Renal cortical epithelial cell (primary cell): ENCODE data around the gene KBTBD7. TPM values are rescaled to one million over a fixed set of nuclear protein-coding genes. Genes with fewer than 3 reads are reported as not detected.

Source experiments
- DNase-seq: peaks from one replicate; pipeline ENCODE4 v3.0.0-alpha.2; 2011; ENCODE audit warnings: low read depth
- total RNA-seq: library from RNA; depleted of rRNA; stranded (reverse); fragments of >200 nt; gene quantifications from 2 replicates; pipeline ENCODE4 v1.2.3, GENCODE V29; 2014

The KBTBD7 gene, protein sequence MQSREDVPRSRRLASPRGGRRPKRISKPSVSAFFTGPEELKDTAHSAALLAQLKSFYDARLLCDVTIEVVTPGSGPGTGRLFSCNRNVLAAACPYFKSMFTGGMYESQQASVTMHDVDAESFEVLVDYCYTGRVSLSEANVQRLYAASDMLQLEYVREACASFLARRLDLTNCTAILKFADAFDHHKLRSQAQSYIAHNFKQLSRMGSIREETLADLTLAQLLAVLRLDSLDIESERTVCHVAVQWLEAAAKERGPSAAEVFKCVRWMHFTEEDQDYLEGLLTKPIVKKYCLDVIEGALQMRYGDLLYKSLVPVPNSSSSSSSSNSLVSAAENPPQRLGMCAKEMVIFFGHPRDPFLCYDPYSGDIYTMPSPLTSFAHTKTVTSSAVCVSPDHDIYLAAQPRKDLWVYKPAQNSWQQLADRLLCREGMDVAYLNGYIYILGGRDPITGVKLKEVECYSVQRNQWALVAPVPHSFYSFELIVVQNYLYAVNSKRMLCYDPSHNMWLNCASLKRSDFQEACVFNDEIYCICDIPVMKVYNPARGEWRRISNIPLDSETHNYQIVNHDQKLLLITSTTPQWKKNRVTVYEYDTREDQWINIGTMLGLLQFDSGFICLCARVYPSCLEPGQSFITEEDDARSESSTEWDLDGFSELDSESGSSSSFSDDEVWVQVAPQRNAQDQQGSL
- total RNA-seq = 5.0 and 15.7 TPM in 2 replicates

DNA sequence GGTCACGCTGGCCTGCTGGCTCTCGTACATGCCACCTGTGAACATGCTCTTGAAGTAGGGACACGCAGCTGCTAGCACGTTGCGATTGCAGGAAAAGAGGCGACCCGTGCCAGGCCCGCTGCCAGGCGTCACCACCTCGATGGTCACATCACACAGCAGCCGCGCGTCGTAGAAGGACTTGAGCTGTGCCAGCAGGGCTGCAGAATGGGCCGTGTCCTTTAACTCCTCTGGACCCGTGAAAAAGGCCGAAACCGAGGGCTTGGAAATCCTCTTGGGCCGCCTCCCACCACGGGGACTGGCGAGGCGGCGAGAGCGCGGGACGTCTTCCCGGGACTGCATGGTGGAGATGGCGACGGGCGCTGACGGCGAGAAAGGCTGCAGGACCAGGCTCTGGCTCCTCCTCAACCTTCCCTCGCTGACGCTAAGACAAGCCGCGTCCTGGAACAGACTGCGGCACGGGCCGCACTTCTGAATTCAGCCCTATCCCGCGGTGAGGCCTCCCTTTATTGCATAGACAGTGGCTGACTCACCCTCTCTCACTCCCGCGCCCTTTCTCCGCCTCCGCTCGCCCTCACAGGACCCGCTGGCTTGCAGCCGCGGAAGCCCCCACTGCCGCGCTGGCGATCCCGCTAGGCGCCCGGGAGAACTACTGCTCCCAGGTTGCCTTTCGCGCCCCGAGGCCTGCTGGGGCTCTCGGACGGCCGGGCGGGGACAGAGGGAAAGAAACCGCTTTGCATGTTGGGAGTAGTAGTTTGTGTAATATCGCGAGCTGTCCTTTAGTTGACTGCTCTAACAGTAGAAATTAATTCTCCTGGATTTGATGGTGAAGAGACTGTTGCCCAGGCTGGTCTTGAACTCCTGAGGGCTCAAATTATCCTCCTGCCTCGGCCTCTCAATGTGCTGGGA lies at the start of gene KBTBD7:
Gene KBTBD7 (minus strand): TSS at position 651 of the 906 bp plus-strand sequence. CDS start 312 bp downstream, at position 339.
- DNase-seq = peak; percentile 89

DNA sequence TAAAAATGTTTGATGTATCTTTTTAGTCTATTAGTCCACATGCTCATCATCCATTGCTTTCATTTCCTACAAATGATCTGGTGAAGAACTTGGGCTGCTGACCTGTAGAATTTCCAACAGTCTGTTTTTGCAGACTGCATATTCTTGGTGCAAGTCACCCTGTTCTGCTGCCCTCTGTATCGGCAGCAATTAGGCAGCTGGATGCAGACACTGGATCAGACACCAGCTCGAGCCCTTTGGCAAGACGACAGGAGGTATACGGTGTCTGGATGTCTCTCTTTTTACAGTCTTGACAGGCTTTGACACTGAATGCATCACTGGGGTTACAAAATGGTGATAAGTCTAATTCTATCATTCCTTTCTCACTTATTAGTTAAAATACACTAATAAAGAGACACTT lies 47.3 kb upstream of the KBTBD7 start:
- no peak for DNase-seq

DNA sequence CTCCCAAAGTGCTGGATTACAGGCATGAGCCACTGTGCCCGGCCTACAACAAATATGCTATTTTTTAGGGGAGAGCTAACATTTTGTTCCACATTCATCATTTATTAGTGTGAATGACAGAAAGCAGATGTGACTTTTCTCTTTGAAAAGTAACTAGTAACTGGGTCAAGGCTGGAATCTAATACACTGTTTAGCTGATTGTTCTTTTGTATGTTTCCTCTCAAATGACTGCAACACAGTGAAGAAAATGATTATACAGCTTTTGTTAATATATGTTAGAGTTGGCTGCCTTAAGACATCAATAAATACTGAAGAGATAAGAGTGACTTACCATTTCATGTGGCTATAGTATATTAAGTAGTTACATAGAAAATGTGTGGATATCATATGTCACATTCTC lies 42.0 kb upstream of the KBTBD7 start:
- DNase-seq = no peak

DNA sequence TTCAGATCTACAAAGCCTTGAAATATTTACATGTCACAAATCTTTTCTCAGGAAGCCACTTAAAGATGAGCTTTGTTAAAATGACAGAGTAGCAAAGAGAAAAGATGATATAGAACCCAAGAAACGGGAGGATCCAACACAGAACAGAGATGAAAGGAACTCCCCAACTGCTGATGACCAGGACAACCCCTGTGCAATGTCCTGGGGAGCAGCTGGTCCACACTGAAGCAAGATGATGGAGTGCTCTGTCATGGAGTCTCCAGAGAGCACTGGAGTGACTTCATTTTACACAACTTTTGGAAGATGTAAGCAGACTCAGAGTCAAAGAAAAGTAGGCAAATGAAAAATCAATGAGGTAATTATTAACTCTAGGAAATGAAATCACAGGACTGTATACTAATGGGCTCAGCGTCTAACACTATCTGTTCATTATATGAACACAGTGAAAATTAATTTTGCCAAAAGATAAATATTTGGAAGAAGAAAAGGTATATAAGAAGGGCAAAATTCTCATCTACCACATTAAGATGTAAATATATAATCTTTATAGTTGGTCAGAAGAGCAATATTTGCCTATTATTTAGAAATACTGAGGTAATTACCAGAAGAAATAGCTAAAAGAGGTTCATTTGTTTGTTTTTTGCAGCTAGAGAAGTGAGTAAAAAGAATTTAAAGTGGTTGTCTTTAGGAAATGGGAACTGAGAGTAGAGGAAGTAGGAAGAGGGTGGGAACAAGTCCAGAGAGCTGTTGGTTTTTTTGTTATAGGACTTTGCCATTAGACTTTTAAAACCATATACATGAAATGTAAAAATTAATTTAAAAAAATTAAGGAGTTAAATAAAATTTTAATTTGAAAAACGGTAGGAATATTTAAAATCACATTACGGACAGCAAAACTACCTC lies 38.5 kb upstream of the KBTBD7 start:
- DNase-seq = no peak

DNA sequence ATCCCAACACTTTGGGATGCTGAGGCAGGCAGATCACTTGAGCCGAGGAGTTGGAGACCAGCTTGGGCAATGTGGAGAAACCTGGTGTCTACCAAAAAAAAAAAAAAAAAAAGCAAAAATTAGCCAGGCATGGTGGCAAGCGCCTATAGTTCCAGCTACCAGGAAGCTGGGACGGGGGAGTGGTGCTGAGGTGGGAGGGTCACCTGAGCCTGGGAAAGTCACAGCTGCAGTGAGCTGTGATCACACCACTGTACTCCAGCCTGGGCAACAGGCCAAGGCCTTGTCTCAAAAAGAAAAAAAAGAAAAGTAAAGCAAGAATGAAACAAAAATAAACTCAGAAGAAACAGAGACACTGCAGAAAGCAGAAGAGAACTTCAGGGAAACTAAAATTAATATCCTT lies 37.4 kb upstream of the KBTBD7 start:
- peak; percentile 65 for DNase-seq

DNA sequence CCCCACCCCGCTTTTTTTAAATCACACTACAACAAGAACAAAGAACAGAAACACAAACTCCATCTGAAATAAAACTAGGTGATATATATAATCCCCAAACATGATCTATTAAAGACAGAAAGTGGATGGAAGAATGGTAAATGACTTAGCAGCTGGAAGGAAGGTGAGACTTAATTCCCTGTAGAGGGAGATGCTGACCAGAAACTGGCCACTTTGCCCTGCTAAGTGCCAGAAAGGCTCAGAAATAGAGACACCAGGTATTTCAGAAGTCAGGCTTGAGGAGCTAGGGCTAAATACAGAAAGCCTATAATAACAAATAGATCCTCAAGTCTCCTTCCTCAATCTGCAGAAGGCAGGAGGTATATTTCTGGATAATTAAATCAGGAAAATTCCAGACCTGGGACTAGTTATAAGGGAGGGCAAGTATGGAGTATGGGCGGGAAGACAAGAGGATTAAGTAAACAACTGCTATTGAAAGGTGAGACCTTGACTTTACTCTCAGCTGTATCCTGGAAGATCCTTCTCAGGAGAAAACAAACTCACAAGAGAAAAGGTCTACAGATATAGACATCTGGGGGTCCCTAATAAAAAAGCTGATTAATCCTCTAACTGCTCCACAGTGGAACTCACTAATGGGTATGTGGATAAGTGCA lies 36.8 kb upstream of the KBTBD7 start:
- DNase-seq = no peak

DNA sequence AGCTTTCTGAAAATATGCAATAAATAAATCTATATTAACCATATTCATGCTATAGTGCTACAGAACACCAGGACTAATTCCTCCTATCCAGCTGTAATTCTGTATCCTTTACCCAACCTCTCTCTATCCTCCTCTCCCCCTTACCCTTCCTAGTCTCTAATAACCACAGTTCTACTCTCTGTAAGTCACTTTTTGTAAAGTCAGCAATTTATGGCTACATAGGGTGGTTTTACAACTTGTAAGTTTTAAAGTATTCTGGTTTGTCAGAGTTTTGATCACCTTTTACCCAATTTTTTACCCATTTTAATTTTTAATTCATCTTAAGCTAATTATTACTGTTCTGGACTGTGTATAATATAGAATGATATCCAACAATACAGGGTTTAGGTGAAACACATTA lies 35.0 kb upstream of the KBTBD7 start:
- no peak for DNase-seq

DNA sequence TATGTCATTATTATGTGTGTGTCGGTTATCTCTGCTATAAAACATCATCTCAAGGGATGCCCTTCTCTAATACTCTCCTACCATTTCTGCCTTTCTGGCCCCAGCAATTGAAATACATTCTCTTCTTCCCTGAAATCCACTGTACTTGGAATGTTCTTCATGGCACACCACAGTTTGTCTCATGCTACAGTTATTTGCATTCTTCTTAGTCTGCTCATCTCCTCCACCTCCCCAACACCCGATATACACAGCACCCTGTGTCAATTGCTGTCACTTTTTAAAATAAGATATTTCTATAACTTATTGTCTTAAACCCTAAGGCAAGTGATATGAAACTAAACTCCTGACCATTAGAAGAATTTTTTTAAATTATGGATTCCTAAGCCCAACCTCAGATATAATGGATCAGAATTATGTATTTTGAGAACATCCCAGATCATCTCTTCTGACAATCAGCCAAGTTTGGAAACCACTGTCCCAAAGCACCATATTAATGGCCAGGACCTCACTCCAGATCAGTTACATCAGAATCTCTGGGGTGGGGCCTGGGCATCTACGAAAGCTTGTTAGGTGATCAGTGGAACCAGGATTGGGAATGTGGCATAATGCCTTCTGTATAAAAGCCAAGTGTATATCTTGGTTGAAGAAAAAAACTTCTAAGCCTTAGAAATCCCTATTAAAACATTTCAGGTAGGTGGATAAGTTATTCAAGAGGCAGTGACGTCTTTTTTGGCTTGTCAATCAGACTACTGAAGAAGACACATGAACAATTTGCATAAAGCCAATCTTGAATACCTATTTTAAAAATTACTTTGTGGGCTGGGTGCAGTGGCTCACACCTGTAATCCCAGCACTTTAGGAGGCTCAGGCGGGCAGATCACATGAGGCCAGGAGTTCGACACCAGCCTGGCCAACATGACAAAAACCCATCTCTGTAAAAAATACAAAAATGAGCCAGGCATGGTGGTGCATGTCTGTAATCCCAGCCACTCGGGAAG lies 30.0 kb upstream of the KBTBD7 start:
- peak; percentile 65 for DNase-seq

DNA sequence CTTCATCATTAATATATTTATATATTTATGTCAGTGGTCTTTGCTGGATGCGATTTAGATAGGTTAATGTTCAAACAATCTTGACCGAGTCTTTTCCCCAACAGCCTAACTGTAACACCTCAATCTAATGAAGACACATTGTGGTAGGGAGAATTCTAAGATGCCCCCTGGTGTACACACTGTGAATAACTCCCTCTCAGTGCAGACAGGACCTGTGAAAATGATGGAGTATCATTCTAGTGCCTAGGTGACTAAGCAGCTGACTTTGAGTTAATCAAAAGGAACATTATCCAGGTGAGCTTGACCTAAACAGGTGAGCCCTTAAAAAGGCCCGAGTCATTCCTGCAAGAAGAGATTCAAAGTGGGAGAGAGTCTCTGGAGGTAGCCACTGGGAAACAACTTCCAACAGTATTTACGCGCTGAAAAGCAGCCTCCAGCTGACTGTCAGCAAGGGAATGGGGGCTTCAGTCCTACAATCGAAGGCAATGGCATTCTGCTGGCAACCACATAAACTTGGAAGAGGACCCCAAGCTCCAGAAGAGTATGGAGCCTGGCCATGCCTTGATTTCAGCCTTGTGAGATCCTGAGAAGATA lies 28.0 kb upstream of the KBTBD7 start:
- DNase-seq = peak; percentile 72

DNA sequence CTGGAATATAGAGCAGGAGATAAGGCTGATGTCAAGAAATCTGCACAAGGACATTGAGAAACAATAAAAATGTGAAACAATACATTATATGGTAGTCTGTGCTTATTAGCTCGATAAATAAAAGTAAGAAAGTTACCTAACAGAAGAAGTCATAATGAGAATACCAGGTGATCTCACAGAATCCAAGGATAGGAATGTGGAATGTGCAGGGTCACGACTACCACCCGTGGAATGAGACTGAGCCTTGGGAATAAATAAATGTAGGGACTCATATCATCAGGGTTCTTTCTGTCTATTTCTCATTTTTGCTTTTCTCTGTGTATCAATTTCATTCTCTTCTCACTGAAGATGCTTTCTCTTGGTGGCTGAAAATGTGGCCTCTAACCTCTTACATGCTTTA lies 26.0 kb upstream of the KBTBD7 start:
- DNase-seq = peak; percentile 25

DNA sequence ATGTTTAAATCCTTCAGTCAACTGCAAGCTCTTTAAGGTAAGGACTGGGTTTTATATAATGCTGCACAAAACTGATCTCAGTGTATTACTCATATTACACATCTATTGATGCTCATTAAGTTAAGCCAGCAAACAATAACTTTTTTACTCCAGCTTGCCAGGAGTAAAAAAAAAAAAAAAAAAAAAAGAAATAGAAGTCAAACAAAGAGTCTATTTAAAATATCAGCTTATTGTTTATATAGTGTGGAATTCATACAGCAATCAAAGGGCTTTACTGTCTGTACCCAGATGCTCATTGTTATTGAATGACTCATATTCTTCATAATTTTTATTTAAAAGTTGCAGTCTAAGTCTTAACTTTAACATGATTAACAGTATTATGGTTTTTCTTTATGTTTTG lies 21.8 kb upstream of the KBTBD7 start:
- DNase-seq = no peak

DNA sequence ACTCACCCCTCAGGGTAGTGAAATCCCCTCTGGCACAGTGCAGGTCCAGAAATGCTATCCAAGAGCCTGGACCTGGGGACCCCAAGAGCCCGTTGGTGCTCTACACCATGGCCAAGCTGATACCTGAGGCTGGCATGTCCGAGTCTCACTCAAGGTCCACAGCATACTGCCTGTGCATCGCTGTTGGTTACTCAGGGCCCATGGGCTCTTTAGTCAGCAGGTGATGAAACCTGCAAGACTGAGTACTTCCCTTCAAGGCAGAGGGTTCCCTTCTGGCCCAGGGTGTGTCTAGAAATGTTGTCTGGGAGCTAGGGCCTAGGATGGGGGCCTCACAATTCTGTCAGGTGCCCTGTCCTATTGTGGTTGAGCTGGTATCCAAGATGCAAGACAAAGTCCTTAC lies 19.6 kb upstream of the KBTBD7 start:
- no peak for DNase-seq

DNA sequence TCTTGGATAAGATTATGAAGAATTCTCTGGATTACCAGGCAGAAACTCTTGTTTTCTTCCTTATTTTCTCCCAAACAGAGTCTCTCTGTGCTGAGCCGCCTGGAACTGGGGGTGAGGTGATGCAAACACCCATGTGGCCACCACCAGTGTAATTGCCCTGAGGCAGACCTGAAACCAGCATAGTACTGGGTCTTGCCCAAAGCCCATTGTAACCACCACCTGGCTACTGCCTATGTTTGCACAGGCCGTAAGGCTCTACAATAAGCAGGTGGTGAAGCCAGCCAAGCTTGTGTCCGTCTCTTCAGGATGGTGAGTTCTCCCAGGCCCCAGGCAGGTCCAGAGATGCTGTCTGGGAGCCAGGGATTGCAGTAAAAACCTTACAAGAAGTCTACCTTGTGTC lies 18.9 kb upstream of the KBTBD7 start:
- no peak for DNase-seq

DNA sequence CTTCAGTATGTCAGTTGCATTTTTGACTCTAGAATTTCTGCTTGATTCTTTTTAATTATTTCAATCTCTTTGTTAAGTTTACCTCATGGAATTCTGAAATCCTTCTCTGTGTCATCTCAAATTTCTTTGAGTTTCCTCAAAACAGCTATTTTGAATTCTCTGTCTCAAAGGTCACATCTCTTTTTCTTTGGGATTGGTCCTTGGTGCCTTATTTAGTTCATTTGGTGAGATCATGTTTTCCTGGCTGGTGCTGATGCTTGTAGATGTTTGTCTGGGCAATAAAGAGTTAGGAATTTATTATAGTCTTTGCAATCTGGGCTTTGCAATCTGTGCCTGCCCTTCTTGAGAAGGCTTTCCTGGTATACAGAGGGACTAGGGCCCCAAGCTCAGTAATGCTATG lies 18.5 kb upstream of the KBTBD7 start:
- no peak for DNase-seq

DNA sequence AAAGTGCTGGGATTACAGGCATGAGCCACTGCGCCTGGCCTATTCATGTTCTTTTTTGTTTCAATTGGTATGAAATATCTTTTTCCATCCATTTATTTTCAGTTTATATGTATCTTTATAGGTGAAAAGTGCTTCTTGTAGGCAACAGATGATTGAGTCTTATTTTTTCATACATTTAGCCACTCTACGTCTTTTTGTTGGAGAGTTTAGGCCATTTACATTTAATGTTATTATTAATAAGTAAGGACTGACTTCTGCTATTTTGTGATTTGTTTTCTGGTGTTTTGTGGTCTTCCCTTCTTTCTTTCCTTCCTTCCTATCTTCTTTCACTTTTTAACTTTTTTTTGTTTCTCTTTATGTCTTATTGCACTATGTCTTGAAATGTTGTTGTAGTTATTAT lies 16.7 kb upstream of the KBTBD7 start:
- no peak for DNase-seq

DNA sequence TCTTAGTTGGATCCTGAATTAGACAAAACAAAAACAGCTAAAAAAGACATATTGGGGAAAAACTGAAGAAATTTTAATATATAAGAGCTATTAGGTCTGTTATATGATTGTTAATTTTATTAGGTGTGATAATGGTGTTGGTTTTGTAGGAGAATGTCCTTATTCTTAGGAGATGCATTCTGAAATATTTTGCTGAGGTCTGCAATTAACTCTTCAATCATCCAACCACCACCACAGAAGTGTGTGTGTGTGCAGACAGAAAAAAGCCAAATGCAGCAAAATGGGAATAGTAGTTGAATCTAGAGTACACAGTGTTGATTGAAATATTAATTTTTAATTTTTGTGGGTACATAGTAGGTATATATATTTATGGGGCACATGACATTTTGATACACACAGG lies 12.1 kb upstream of the KBTBD7 start:
- no peak for DNase-seq

DNA sequence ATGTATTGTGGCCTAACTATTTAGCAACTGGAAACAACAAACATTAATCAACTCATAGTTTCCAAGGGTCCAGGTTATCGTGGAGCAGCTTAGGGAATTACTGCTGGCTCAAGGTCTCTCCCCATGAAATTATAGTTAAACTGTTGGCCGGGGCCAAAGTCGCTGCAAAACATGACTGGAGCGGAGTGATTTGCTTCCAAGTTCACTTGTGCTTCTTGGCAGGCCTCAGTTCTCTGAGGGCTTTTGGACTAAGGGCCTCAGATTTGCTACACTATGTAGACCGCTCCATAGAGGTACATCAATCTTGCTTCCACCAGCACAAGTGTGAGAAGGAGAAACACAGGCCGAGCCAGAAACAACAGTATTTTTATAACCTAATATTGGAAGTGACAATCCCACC lies 9.4 kb upstream of the KBTBD7 start:
- no peak for DNase-seq

DNA sequence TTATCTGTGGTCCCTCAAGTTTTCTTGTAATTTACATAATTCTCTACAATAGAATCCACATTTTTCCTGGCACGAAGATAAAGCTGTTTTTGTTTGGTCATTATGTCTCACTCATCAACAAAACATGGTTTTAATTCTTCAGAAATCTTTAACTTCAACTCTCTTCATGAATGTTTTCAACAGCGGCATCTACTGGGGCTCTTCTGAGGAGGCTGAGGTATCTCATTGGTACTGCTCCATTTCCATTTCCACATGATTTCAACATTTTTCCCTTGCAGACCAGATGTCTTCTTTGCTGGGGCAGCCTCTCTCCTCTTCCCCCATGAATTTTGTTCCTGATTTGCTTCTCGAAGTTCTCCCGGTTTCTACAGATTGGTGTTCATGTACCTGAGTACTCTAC lies 5.8 kb upstream of the KBTBD7 start:
- no peak for DNase-seq

DNA sequence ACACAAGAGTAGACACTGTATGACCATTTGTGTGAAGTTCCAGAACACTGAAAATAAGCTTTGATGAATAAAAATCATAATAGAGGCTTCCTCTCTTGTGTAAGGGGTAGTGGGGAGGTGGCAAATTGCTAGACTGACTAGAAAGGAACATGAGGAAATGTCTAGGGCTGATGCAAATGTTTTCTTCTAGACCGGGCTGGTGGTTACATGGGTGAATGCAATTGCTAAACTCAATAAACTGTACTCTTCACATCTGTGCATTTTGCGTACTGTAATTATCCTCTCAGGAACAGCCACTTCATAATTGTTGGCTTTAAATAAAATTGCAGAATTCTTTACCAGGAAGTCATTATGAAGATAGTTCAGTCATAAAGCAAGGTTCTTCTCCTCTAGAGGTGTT lies 5.2 kb upstream of the KBTBD7 start:
- no peak for DNase-seq
